Activated CD4-positive, alpha-beta T cell treated with anti-CD3 and anti-CD28 coated beads, Interleukin-2, amount 10 ng/mL, durations not matched to agents 7 days and 5 days (primary cell): ENCODE measurements around the gene CDH4. TPM values are rescaled to one million over a fixed set of nuclear protein-coding genes. Genes with fewer than 3 reads are reported as not detected.

Experiments
- CTCF ChIA-PET: fragments of 350-600 bp; sonication (Branson Sonifier 250); formaldehyde crosslinking; loops from one replicate; lab custom pipeline; 2021; ENCODE audit warnings: antibody characterized with exemption; lab: Charles Lee
- POLR2A ChIA-PET: fragments of 350-600 bp; sonication (Branson Sonifier 250); formaldehyde crosslinking; loops from one replicate; lab custom pipeline; 2021; ENCODE audit warnings: antibody characterized with exemption; lab: Charles Lee
- DNase-seq: peaks from one replicate; pipeline ENCODE4 v3.0.0-alpha.2; 2020
- H3K27ac Mint-ChIP-seq: one replicate; pipeline ENCODE4 v1.8.0; 2021; ENCODE audit warnings: mild to moderate bottlenecking, moderate library complexity, mixed read lengths
- H3K27me3 Mint-ChIP-seq: one replicate; pipeline ENCODE4 v1.8.0; 2021; ENCODE audit warnings: mixed read lengths
- H3K36me3 Mint-ChIP-seq: one replicate; pipeline ENCODE4 v1.8.0; 2021; ENCODE audit warnings: low read depth, mixed read lengths
- H3K4me1 Mint-ChIP-seq: one replicate; pipeline ENCODE4 v1.8.0; 2021; ENCODE audit warnings: mixed read lengths
- H3K4me3 Mint-ChIP-seq: one replicate; pipeline ENCODE4 v1.8.0; 2021; ENCODE audit warnings: mild to moderate bottlenecking, moderate library complexity, mixed read lengths
- H3K9me3 Mint-ChIP-seq: one replicate; pipeline ENCODE4 v1.8.0; 2021; ENCODE audit warnings: mixed read lengths
- total RNA-seq, 2 experiments: library from RNA; stranded (reverse); gene quantifications; one replicate each; pipeline ENCODE4 v1.2.3, GENCODE V29; 2021

The CDH4 gene
- total RNA-seq, 2 experiments from 2014 or later, result not detected

GRCh38 chr20:61555566-61555965 lies 303.5 kb downstream of the CDH4 start:
- Mint-ChIP-seq H3K36me3 (no peaks in the 10 kb centered on the region), H3K4me1 (no peaks in the 10 kb centered on the region), H3K27ac (no peak overlapping the region), H3K27me3 (no peaks in the 10 kb centered on the region), H3K9me3 (peaks cover 21% of the 10 kb centered on the region), H3K4me3 (no peak overlapping the region)
- DNase-seq, result no peak
- ChIA-PET POLR2A (no interaction called here), CTCF (no interaction called here)

- no peak for DNase-seq
- H3K36me3 Mint-ChIP-seq, result no peaks in the 10 kb centered on the region
- ChIA-PET POLR2A (no interaction called here), CTCF (no interaction called here)
- H3K4me1 Mint-ChIP-seq, result no peaks in the 10 kb centered on the region
- H3K9me3 Mint-ChIP-seq, result peaks cover 20% of the 10 kb centered on the region
- no peak overlapping the region for H3K4me3 Mint-ChIP-seq
- no peaks in the 10 kb centered on the region for H3K27me3 Mint-ChIP-seq
- no peak overlapping the region for H3K27ac Mint-ChIP-seq
These were observed 304.1 kb downstream of the CDH4 start for GRCh38 chr20:61556111-61556510.

GRCh38 chr20:61556673-61557072 lies 304.6 kb downstream of the CDH4 start:
- ChIA-PET CTCF (no interaction called here), POLR2A (no interaction called here)
- no peaks in the 10 kb centered on the region for H3K27me3 Mint-ChIP-seq
- H3K4me1 Mint-ChIP-seq, result no peaks in the 10 kb centered on the region
- no peak for DNase-seq
- no peak overlapping the region for H3K4me3 Mint-ChIP-seq
- no peaks in the 10 kb centered on the region for H3K36me3 Mint-ChIP-seq
- no peak overlapping the region for H3K27ac Mint-ChIP-seq
- H3K9me3 Mint-ChIP-seq, result peaks cover 18% of the 10 kb centered on the region

- no peaks in the 10 kb centered on the region for H3K36me3 Mint-ChIP-seq
- no peak overlapping the region for H3K27ac Mint-ChIP-seq
- H3K27me3 Mint-ChIP-seq, result no peaks in the 10 kb centered on the region
- POLR2A ChIA-PET, result no interaction called here
- no peaks in the 10 kb centered on the region for H3K4me1 Mint-ChIP-seq
- no peak overlapping the region for H3K4me3 Mint-ChIP-seq
- CTCF ChIA-PET, result no interaction called here
- no peak for DNase-seq
- H3K9me3 Mint-ChIP-seq, result peaks cover 18% of the 10 kb centered on the region
These were observed 305.6 kb downstream of the CDH4 start for GRCh38 chr20:61557621-61558020.

- H3K4me3 Mint-ChIP-seq, result no peak overlapping the region
- no peaks in the 10 kb centered on the region for H3K4me1 Mint-ChIP-seq
- no peaks in the 10 kb centered on the region for H3K36me3 Mint-ChIP-seq
- no peak overlapping the region for H3K27ac Mint-ChIP-seq
- no peak for DNase-seq
- H3K27me3 Mint-ChIP-seq, result no peaks in the 10 kb centered on the region
- ChIA-PET POLR2A (no interaction called here), CTCF (no interaction called here)
- H3K9me3 Mint-ChIP-seq, result peaks cover 14% of the 10 kb centered on the region
These were observed 306.7 kb downstream of the CDH4 start for GRCh38 chr20:61558726-61559125.

GRCh38 chr20:61559706-61560315 lies 307.8 kb downstream of the CDH4 start:
- no peak for DNase-seq
- H3K27ac Mint-ChIP-seq, result no peak overlapping the region
- H3K27me3 Mint-ChIP-seq, result no peaks in the 10 kb centered on the region
- no peaks in the 10 kb centered on the region for H3K4me1 Mint-ChIP-seq
- ChIA-PET POLR2A (no interaction called here), CTCF (no interaction called here)
- H3K4me3 Mint-ChIP-seq, result no peak overlapping the region
- peaks cover 10% of the 10 kb centered on the region for H3K9me3 Mint-ChIP-seq
- H3K36me3 Mint-ChIP-seq, result no peaks in the 10 kb centered on the region

- no peak for DNase-seq
- Mint-ChIP-seq H3K27ac (no peak overlapping the region), H3K4me3 (no peak overlapping the region), H3K9me3 (peaks cover 4% of the 10 kb centered on the region), H3K36me3 (no peaks in the 10 kb centered on the region), H3K4me1 (no peaks in the 10 kb centered on the region), H3K27me3 (no peaks in the 10 kb centered on the region)
- CTCF ChIA-PET, result no interaction called here
- POLR2A ChIA-PET, result interaction anchor here (0.5 kb wide), 1 partner anchor 33 kb away, joined by 5 read pairs; no protein-coding TSS in a partner anchor
These were observed 308.3 kb downstream of the CDH4 start for GRCh38 chr20:61560361-61560853.

GRCh38 chr20:61561111-61561830 lies 309.2 kb downstream of the CDH4 start:
- CTCF ChIA-PET, result no interaction called here
- Mint-ChIP-seq H3K27me3 (no peaks in the 10 kb centered on the region), H3K27ac (no peak overlapping the region), H3K9me3 (peaks cover 2% of the 10 kb centered on the region), H3K4me1 (no peaks in the 10 kb centered on the region), H3K4me3 (no peak overlapping the region), H3K36me3 (no peaks in the 10 kb centered on the region)
- POLR2A ChIA-PET, result interaction anchor here (0.5 kb wide), 1 partner anchor 34 kb away, joined by 5 read pairs; no protein-coding TSS in a partner anchor
- DNase-seq, result no peak

- no peaks in the 10 kb centered on the region for H3K4me1 Mint-ChIP-seq
- no peak for DNase-seq
- ChIA-PET CTCF (no interaction called here), POLR2A (no interaction called here)
- H3K27me3 Mint-ChIP-seq, result no peaks in the 10 kb centered on the region
- H3K27ac Mint-ChIP-seq, result no peak overlapping the region
- no peak overlapping the region for H3K4me3 Mint-ChIP-seq
- peaks cover 2% of the 10 kb centered on the region for H3K9me3 Mint-ChIP-seq
- no peaks in the 10 kb centered on the region for H3K36me3 Mint-ChIP-seq
These were observed 310.4 kb downstream of the CDH4 start for GRCh38 chr20:61562491-61562890.

GRCh38 chr20:61562897-61563504 lies 310.9 kb downstream of the CDH4 start:
- DNase-seq, result no peak
- Mint-ChIP-seq H3K36me3 (no peaks in the 10 kb centered on the region), H3K4me1 (no peaks in the 10 kb centered on the region), H3K4me3 (no peak overlapping the region), H3K27ac (no peak overlapping the region), H3K9me3 (peaks cover 2% of the 10 kb centered on the region), H3K27me3 (no peaks in the 10 kb centered on the region)
- CTCF ChIA-PET, result no interaction called here
- POLR2A ChIA-PET, result no interaction called here

- H3K4me3 Mint-ChIP-seq, result no peak overlapping the region
- no peaks in the 10 kb centered on the region for H3K36me3 Mint-ChIP-seq
- POLR2A ChIA-PET, result no interaction called here
- CTCF ChIA-PET, result no interaction called here
- peaks cover 4% of the 10 kb centered on the region for H3K9me3 Mint-ChIP-seq
- no peak overlapping the region for H3K27ac Mint-ChIP-seq
- H3K27me3 Mint-ChIP-seq, result no peaks in the 10 kb centered on the region
- no peaks in the 10 kb centered on the region for H3K4me1 Mint-ChIP-seq
- no peak for DNase-seq
These were observed 312.6 kb downstream of the CDH4 start for GRCh38 chr20:61564628-61565027.

GRCh38 chr20:61565791-61566190 lies 313.7 kb downstream of the CDH4 start:
- Mint-ChIP-seq H3K4me3 (no peak overlapping the region), H3K4me1 (no peaks in the 10 kb centered on the region), H3K9me3 (peaks cover 4% of the 10 kb centered on the region), H3K36me3 (no peaks in the 10 kb centered on the region), H3K27ac (no peak overlapping the region), H3K27me3 (no peaks in the 10 kb centered on the region)
- ChIA-PET POLR2A (no interaction called here), CTCF (no interaction called here)
- no peak for DNase-seq

- H3K27me3 Mint-ChIP-seq, result no peaks in the 10 kb centered on the region
These were observed 314.6 kb downstream of the CDH4 start for GRCh38 chr20:61566691-61567090.

More at GRCh38 chr20:61566691-61567090, 314.6 kb downstream of the CDH4 start:
- ChIA-PET POLR2A (no interaction called here), CTCF (no interaction called here)
- Mint-ChIP-seq H3K4me3 (no peak overlapping the region), H3K36me3 (no peaks in the 10 kb centered on the region), H3K9me3 (peaks cover 2% of the 10 kb centered on the region), H3K4me1 (no peaks in the 10 kb centered on the region), H3K27ac (no peak overlapping the region)
- DNase-seq, result no peak
